ENCODE measurements around the gene CFAP20. TPM values are rescaled to one million over a fixed set of nuclear protein-coding genes. Genes with fewer than 3 reads are reported as not detected.

CFAP20 gene
- total RNA-seq (2022; extraction: Qiagen RNA extraction; ENCODE audit: low read depth) = 53.2 to 58.9 TPM (median 55.5 TPM) in 5 replicates

DNA sequence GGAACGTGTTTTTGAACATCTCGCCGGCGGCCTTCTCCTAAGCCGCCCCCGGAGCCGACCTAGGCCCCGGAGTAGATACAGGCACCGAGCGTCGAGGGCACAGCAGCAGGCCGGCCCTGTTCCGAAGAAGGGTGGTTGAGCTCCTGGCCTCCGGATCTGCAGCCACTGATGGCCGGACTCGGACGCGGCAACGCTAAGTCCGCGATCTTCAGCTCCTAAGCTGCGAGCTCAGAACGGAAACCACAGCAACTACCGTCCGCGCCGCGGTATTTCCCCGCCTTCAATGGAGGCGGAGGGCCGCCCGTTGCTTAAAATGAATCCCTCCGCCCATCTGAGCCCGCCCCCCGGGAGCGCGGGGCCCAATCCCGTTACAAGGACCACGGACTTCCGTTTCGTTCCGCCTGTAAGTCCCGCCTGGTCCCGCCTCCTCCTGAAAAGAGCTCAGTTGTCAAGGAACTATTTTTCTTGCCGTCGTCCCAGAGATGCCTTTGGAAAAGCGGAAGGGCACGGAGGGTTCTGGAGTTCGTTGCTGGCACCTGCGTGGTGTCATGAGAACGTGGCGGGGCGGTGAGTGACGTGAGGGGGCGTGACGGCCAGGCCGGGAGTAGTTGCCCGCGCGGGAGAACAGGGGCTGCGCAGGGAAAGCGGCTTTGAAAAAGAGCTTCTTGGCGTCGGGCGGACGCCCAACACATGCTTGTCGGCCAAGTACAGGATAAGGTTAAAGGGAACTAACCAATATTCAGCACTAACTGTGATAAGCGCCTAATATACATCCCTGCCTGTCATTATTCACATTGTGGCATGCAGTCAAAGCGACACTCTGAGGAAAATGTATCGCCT lies at the start of gene CFAP20:
Gene CFAP20, minus strand, starts transcription at position 285 of the 840 bp plus-strand sequence. Its CDS starts 266 bp downstream, at position 19.

Other genes starting within 250 kb of the CFAP20 start
- 0.08 to 0.39 TPM (median 0.09 TPM) in 5 replicates for gene CNGB1, start 158.3 kb downstream of the CFAP20 start, total RNA-seq (2022; extraction: Qiagen RNA extraction; ENCODE audit: low read depth)
- gene ZNF319, start 128.7 kb downstream of the CFAP20 start, total RNA-seq (2022; extraction: Qiagen RNA extraction; ENCODE audit: low read depth) = 12.7 to 18.1 TPM (median 17.5 TPM) in 5 replicates
- 96.0 to 105 TPM (median 101 TPM) in 5 replicates for gene USB1, start 128.0 kb downstream of the CFAP20 start, total RNA-seq (2022; extraction: Qiagen RNA extraction; ENCODE audit: low read depth)
- 14.7 to 20.7 TPM (median 18.8 TPM) in 5 replicates for gene MMP15, start 103.6 kb downstream of the CFAP20 start, total RNA-seq (2022; extraction: Qiagen RNA extraction; ENCODE audit: low read depth)
- 56.8 to 67.3 TPM (median 64.4 TPM) in 5 replicates for gene CSNK2A2, start 68.7 kb upstream of the CFAP20 start, total RNA-seq (2022; extraction: Qiagen RNA extraction; ENCODE audit: low read depth)
- not detected in 5 replicates for gene PRSS54, start 165.6 kb upstream of the CFAP20 start, total RNA-seq (2022; extraction: Qiagen RNA extraction; ENCODE audit: low read depth)

All from A549 treated with DMSO at 1 μM for 4 hours (cell line).